ENCODE results near the gene ELMOD1.
A peak's percentile ranks its signal among the peaks of the same experiment; 100 is the strongest.

The ELMOD1 gene

GRCh38 chr11:107594736-107595135 is 3.8 kb downstream of the ELMOD1 start:
- no peak for DNase-seq (ENCODE audit: insufficient read length, low spot score)
- no peak for FAIRE-seq
- no peak for TF ChIP-seq CTCF (IDR thresholded peaks at IDR 0.05; ENCODE audit: insufficient read depth, missing control alignments)

GRCh38 chr11:107598225-107599139 is 7.5 kb downstream of the ELMOD1 start:
- peak; percentile 53 for TF ChIP-seq CTCF (IDR thresholded peaks at IDR 0.05; ENCODE audit: insufficient read depth, missing control alignments)
- DNase-seq (ENCODE audit: insufficient read length, low spot score), result no peak
- no peak for FAIRE-seq

- TF ChIP-seq CTCF (IDR thresholded peaks at IDR 0.05; ENCODE audit: insufficient read depth, missing control alignments), result no peak
- DNase-seq (ENCODE audit: insufficient read length, low spot score), result no peak
- FAIRE-seq, result no peak
These were observed 14.4 kb downstream of the ELMOD1 start for GRCh38 chr11:107605061-107606006.

- FAIRE-seq, result no peak
- peak; percentile 5 for TF ChIP-seq CTCF (IDR thresholded peaks at IDR 0.05; ENCODE audit: insufficient read depth, missing control alignments)
- no peak for DNase-seq (ENCODE audit: insufficient read length, low spot score)
These were observed 15.2 kb downstream of the ELMOD1 start for GRCh38 chr11:107606141-107606540.

- TF ChIP-seq CTCF (IDR thresholded peaks at IDR 0.05; ENCODE audit: insufficient read depth, missing control alignments), result no peak
- DNase-seq (ENCODE audit: insufficient read length, low spot score) (no peak), FAIRE-seq (no peak)
These were observed 17.9 kb downstream of the ELMOD1 start for GRCh38 chr11:107608809-107609208.

- TF ChIP-seq CTCF (IDR thresholded peaks at IDR 0.05; ENCODE audit: insufficient read depth, missing control alignments), result no peak
- FAIRE-seq (no peak), DNase-seq (ENCODE audit: insufficient read length, low spot score) (no peak)
These were observed 18.7 kb downstream of the ELMOD1 start for GRCh38 chr11:107609400-107610218.

All from D721Med (cell line).